Neutrophil (primary cell): Measurements from ENCODE around the gene AASDH.

Experiments used
- H3K27ac ChIP-seq: fragments of 200-600 bp; sonication (generic); 2 replicates; pipeline ENCODE4 v1.5.1; 2016; ENCODE audit warnings: mild to moderate bottlenecking, moderate library complexity
- H3K27me3 ChIP-seq: fragments of 200-600 bp; sonication (generic); 2 replicates; pipeline ENCODE4 v1.6.0; 2016; ENCODE audit warnings: mild to moderate bottlenecking
- H3K36me3 ChIP-seq: fragments of 200-600 bp; sonication (generic); 2 replicates; pipeline ENCODE4 v1.5.1; 2017
- H3K4me1 ChIP-seq, 2 experiments: fragments of 200-600 bp in 1 of 2; sonication (generic) in 1 of 2; 1 replicate in 1 of 2; 2 replicates in 1 of 2; pipeline versions ENCODE4 v1.5.1 to v1.6.1; 2013 to 2016; ENCODE audit warnings: low read depth in 1 of 2, low read length in 1 of 2, mild to moderate bottlenecking in 1 of 2, moderate library complexity in 1 of 2; ENCODE audit not compliant: control insufficient read depth in 1 of 2, insufficient read depth in 1 of 2
- H3K4me3 ChIP-seq, 2 experiments: fragments of 200-600 bp in 1 of 2; sonication (generic) in 1 of 2; 1 replicate in 1 of 2; 2 replicates in 1 of 2; pipeline ENCODE4 v1.5.1; 2013 to 2016; ENCODE audit warnings: low read depth in 1 of 2, low read length in 1 of 2, mild to moderate bottlenecking in 1 of 2, moderate library complexity in 1 of 2
- H3K9me3 ChIP-seq: fragments of 200-600 bp; sonication (generic); 2 replicates; pipeline ENCODE4 v1.5.1; 2016
- CTCF ChIP-seq: fragments of 200-600 bp; sonication (generic); IDR thresholded peaks from 2 replicates; pipeline ENCODE4 v1.5.1; 2016; ENCODE audit warnings: antibody characterized with exemption

The AASDH gene

DNA sequence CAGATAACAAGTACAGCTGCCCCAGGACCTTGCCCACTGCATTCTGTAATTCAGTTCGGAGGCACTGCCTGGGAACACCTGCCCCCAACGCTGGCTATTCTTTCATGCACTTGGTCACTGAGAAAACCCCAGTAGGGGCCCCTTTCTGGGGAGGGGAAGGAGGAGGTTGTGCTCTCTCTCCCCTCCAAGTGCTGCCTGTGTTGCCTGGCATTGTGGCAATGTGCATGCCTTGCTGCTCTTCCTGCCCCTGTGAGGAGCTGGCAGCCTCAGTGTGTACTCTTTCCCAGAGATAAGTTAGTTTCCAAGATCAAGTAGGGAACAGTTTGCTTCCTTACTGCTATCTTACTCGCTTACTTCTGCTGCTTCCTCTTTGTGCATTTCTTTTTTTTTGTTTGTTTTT is 90.8 kb downstream of the AASDH start:
- no peak overlapping the region for H3K4me3 ChIP-seq
- no peaks in the 10 kb centered on the region for H3K36me3 ChIP-seq
- no peaks in the 10 kb centered on the region for H3K27me3 ChIP-seq
- H3K27ac ChIP-seq: no peak overlapping the region
- no peaks in the 10 kb centered on the region for H3K9me3 ChIP-seq
- no peaks in the 10 kb centered on the region for H3K4me1 ChIP-seq
- TF ChIP-seq CTCF: no peak

- no peaks in the 10 kb centered on the region for H3K36me3 ChIP-seq
- H3K27ac ChIP-seq: no peak overlapping the region
- no peaks in the 10 kb centered on the region for H3K27me3 ChIP-seq
- H3K9me3 ChIP-seq: no peaks in the 10 kb centered on the region
- no peak for TF ChIP-seq CTCF
- H3K4me1 ChIP-seq: no peaks in the 10 kb centered on the region
- H3K4me3 ChIP-seq: no peak overlapping the region
These were observed 94.2 kb downstream of the AASDH start for GRCh38 chr4:56293121-56293520.

GRCh38 chr4:56289934-56290333 is 97.4 kb downstream of the AASDH start:
- no peak overlapping the region for H3K4me3 ChIP-seq

DNA sequence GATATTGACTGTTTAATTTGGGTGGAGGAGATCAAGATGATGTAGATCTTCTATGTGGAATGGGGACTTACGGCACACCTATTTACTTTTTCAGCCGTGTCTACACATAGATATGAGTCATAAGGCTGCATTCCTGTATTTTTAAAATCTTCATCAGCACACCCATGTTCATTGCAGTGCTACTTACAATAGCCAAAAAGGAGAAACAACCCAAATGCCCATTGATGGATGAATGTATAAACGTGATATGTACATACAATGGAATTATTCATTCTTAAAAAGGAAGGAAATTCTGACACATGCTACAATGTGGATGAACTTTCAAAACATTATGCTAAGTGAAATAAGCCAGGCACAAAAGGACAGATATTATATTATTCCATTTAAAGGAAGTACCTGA is 98.6 kb downstream of the AASDH start:
- Histone ChIP-seq H3K9me3 (no peaks in the 10 kb centered on the region), H3K36me3 (no peaks in the 10 kb centered on the region), H3K27me3 (no peaks in the 10 kb centered on the region), H3K4me1 (no peaks in the 10 kb centered on the region), H3K4me3 (no peak overlapping the region), H3K27ac (no peak overlapping the region)
- no peak for TF ChIP-seq CTCF

More at GRCh38 chr4:56289934-56290333, 97.4 kb downstream of the AASDH start:
- Histone ChIP-seq H3K27ac (no peak overlapping the region), H3K9me3 (no peaks in the 10 kb centered on the region), H3K36me3 (no peaks in the 10 kb centered on the region), H3K4me1 (no peaks in the 10 kb centered on the region), H3K27me3 (no peaks in the 10 kb centered on the region)
- no peak for TF ChIP-seq CTCF
